Right atrium auricular region (tissue), 2 donors: ENCODE results near the gene UNC93B1. TPM values are rescaled to one million over a fixed set of nuclear protein-coding genes. Genes with fewer than 3 reads are reported as not detected.

Experiments used
- DNase-seq: peaks from one replicate; pipeline ENCODE4 v3.0.0-alpha.2; 2019; ENCODE audit warnings: low spot score
- H3K27ac ChIP-seq, 2 donors: fragments of 200-600 bp; sonication (generic); 1 replicate in 1 of 2; 2 replicates in 1 of 2; pipeline ENCODE4 v1.5.1; 2016 to 2019
- H3K27me3 ChIP-seq, 2 donors: fragments of 200-600 bp; sonication (generic); one replicate each; pipeline versions ENCODE4 v1.5.1 to v1.6.0; 2017 to 2019
- H3K36me3 ChIP-seq: fragments of 200-600 bp; sonication (generic); one replicate; pipeline ENCODE4 v1.5.1; 2016
- H3K4me1 ChIP-seq, 2 donors: fragments of 200-600 bp; sonication (generic); one replicate each; pipeline versions ENCODE4 v1.5.1 to v1.6.0; 2017 to 2019
- H3K4me3 ChIP-seq, 2 donors: fragments of 200-600 bp; sonication (generic); 1 replicate in 1 of 2; 2 replicates in 1 of 2; pipeline ENCODE4 v1.5.1; 2017 to 2019; ENCODE audit warnings: mild to moderate bottlenecking in 1 of 2, moderate library complexity in 1 of 2
- H3K9me3 ChIP-seq, 2 donors: fragments of 200-600 bp; sonication (generic); one replicate each; pipeline ENCODE4 v1.5.1; 2019
- CTCF ChIP-seq, 2 donors: fragments of 200-600 bp; sonication (generic); IDR thresholded peaks; one replicate each; pipeline ENCODE4 v1.5.1; 2019; ENCODE audit warnings: antibody characterized with exemption in 2 of 2
- total RNA-seq, 2 donors: library from RNA; depleted of rRNA; stranded (reverse); fragments of >200 nt; gene quantifications; one replicate each; pipeline ENCODE4 v1.1.0, GENCODE V29; 2016

Gene UNC93B1
- total RNA-seq, 2 donors from 2014 or later = 9.2 to 19.7 TPM

- Histone ChIP-seq H3K9me3 (no peaks in the 10 kb centered on the region), H3K27me3 (no peaks in the 10 kb centered on the region), H3K27ac (peak overlapping the region; percentile 84 to 88), H3K4me1 (peaks cover 0 to 52% of the 10 kb centered on the region in 2 donors), H3K36me3 (peaks cover 6% of the 10 kb centered on the region), H3K4me3 (peak overlapping the region; percentile 63 to 72)
- DNase-seq = no peak
- no peak for TF ChIP-seq CTCF (IDR thresholded peaks at IDR 0.05)
These were observed 37.2 kb upstream of the UNC93B1 start for GRCh38 chr11:68040957-68041591.

DNA sequence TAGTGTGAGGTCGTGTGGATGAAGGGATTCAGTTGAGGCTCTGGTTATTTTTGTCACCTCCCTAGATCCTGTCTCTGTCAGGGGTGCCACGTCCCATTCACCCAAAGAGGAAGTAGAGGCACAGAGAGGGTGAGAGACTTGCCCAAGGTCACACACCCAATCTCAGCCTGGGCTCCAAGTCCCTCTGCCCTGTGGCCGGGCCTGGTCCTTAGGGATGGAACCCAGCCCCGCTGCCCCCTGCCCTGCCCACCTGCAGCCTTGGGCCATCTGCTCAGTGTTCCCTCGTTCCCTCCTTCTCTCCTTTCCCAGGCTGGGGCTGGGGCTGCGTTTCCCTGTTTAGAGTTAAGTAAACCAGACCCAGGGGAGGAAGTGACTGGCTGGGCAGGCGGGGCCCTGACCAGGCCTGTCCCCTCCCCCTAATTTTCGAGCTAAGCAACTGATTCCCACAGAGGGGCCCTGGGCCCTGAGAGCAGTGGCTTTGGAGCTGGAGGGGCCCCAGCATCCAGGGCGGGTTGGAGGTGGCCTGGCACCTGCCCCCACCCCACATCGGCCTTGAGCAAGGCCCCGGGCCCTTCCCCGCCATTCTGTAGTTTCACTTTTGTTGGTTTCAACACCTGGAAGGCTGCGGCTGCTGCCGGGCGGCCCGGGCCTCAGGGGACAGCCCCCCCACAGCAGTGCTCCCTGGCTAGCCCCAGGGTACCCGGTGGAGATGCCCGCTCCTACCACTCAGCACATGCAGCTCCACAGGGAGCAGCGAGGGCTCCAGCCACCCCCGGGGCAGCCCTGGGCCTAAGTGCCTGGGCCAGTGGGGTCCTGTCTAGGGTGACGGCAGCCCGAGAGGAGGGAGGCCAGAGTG lies 36.4 kb upstream of the UNC93B1 start:
- H3K27me3 ChIP-seq = no peaks in the 10 kb centered on the region
- peak; percentile 85 for DNase-seq
- no peaks in the 10 kb centered on the region for H3K9me3 ChIP-seq
- H3K4me1 ChIP-seq = peaks cover 0 to 57% of the 10 kb centered on the region in 2 donors
- H3K36me3 ChIP-seq = peaks cover 3% of the 10 kb centered on the region
- peak overlapping the region; percentile 63 to 72 for H3K4me3 ChIP-seq
- H3K27ac ChIP-seq = peak overlapping the region; percentile 84 to 88
- TF ChIP-seq CTCF (IDR thresholded peaks at IDR 0.05) = no peak

DNA sequence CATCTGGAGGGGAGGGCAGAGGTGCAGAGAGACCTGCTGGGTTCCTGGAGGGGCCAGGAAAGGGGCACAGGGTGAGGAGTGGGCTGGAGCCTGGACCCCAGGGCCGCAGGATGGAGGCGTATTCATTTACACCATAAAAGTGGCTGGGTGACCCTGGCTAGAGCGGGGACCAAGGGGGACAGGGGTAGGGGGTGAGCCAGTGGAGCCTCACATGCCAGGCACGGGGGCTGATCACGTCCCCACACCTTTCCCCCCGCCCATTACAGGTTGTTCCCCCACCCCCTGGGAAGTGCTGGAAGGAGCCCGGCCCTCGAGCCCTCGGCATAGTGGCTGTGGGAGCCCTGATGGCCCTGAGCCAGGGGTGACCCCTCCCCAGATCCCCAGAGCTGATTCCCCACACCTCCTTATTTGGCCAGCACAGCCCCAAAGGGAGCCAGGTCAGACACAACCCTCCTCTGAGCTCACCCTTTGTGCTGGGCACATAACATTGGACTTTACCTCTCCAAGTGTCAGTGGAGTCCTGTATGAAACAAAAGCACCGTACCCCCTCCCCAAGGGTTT lies 35.7 kb upstream of the UNC93B1 start:
- Histone ChIP-seq H3K4me1 (peaks cover 0 to 57% of the 10 kb centered on the region in 2 donors), H3K4me3 (peak overlapping the region; percentile 63 to 72), H3K9me3 (no peaks in the 10 kb centered on the region), H3K27me3 (no peaks in the 10 kb centered on the region), H3K27ac (peak overlapping the region; percentile 84 to 88), H3K36me3 (peaks cover 4% of the 10 kb centered on the region)
- TF ChIP-seq CTCF (IDR thresholded peaks at IDR 0.05) = no peak
- no peak for DNase-seq

DNA sequence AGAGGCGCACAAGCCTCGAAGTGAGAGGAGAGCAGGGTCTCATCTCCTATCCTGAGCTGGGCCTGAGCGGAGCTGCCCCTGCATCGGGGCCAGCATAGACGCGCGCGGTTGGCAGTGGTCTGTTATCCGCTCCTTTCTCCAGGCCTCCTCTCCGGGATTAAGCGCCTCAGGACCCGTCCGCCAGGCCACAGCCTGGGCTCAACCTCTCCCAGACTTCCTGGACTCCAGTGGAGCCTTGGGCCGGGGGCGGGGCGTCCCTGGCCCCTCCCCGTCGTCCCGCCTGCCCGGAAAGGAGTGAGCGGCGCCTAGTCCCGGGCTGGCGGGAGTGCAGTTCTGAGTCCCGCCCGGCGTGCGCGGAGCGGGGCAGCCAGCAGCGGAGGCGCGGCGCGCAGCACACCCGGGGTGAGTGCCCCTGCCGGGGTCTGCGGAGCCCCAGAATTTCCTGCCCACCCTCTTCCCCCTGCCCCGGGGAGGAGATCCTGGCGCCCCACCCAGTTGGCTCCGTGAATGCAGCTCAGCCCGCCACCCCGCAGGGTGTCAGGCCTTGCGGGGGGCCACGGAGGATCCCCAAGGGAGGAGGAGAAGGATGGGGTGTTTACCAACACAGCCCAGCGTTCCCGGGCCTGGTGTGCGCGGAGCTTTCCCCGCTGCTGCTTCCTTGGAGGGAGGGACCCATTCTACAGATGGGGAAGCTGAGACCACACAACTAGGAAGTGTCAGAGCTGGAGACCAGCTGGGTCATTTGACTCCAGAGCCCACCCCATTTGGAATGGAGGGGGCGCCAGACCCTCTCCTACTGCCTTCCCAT lies 35.0 kb upstream of the UNC93B1 start, which contains the start of gene TCIRG1:
TCIRG1 (plus strand) TSS at position 308 of the 808 bp plus-strand sequence. CDS start 2,247 bp downstream, outside the sequence.
- H3K36me3 ChIP-seq = peaks cover 4% of the 10 kb centered on the region
- DNase-seq = peak; percentile 91
- no peaks in the 10 kb centered on the region for H3K9me3 ChIP-seq
- no peaks in the 10 kb centered on the region for H3K27me3 ChIP-seq
- peak within 1 kb of the TSS; percentile 63 to 72 for H3K4me3 ChIP-seq
- TF ChIP-seq CTCF (IDR thresholded peaks at IDR 0.05) = no peak
- peaks cover 0 to 64% of the 10 kb centered on the region in 2 donors for H3K4me1 ChIP-seq
- H3K27ac ChIP-seq = peak within 1 kb of the TSS; percentile 84 to 88

DNA sequence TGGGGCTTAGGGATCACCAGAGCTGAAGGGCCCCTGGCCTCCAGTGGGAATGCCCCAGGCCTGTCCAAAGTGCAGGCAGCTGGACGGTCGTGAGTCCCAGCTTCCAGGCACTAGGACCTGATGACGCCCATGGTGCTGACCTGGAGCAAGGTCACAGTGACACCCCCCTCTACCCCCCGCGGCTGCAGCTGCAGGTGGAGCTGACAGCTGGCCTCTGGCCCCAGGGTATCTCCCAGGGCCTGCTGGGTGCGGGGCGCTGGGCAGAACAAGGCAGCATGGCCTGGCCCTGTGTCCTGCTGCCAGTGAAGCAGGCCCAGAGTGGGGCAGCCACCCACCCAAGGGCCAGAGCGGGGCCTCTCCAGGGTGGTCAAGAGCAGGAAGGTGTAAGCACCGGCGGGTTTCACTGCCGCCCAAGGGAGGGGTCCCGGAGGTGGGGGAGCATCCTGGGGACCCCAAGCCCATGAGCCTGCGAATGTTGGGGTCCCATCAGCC lies 34.4 kb upstream of the UNC93B1 start:
- peaks cover 0 to 68% of the 10 kb centered on the region in 2 donors for H3K4me1 ChIP-seq
- no peaks in the 10 kb centered on the region for H3K27me3 ChIP-seq
- peaks cover 4% of the 10 kb centered on the region for H3K36me3 ChIP-seq
- peak overlapping the region; percentile 84 to 88 for H3K27ac ChIP-seq
- no peak for DNase-seq
- no peaks in the 10 kb centered on the region for H3K9me3 ChIP-seq
- peak overlapping the region; percentile 63 to 72 for H3K4me3 ChIP-seq
- no peak for TF ChIP-seq CTCF (IDR thresholded peaks at IDR 0.05)
